Tibial artery (tissue), 4 donors: ENCODE measurements around the gene LRRN2.

Experiments
- DNase-seq, 2 donors: peaks; one replicate each; pipeline ENCODE4 v3.0.0-alpha.2; 2019
- H3K27ac ChIP-seq, 2 donors: fragments of 200-600 bp; sonication (generic) in 1 of 2; 1 replicate in 1 of 2; 2 replicates in 1 of 2; pipeline ENCODE4 v1.5.1; 2018 to 2019; ENCODE audit warnings: mild to moderate bottlenecking in 1 of 2
- H3K27me3 ChIP-seq, 2 donors: fragments of 200-600 bp; sonication (generic) in 1 of 2; one replicate each; pipeline versions ENCODE4 v1.5.1 to v1.6.0; 2016 to 2019
- H3K36me3 ChIP-seq, 3 donors: fragments of 200-600 bp; sonication (generic) in 2 of 3; one replicate each; pipeline ENCODE4 v1.5.1; 2016 to 2019; ENCODE audit warnings: mild to moderate bottlenecking in 2 of 3
- H3K4me1 ChIP-seq, 4 donors: fragments of 200-600 bp; sonication (generic) in 2 of 4; 1 replicate in 3 of 4; 2 replicates in 1 of 4; pipeline ENCODE4 v1.5.1; 2016 to 2019
- H3K4me3 ChIP-seq, 2 donors: fragments of 200-600 bp; sonication (generic) in 1 of 2; 1 replicate in 1 of 2; 2 replicates in 1 of 2; pipeline ENCODE4 v1.5.1; 2018 to 2019; ENCODE audit warnings: mild to moderate bottlenecking in 2 of 2
- H3K9me3 ChIP-seq, 3 donors: fragments of 200-600 bp; sonication (generic) in 1 of 3; one replicate each; pipeline ENCODE4 v1.5.1; 2016 to 2019
- CTCF ChIP-seq, 2 experiments: fragments of 200-600 bp in 1 of 2; fragments of 450-650 bp in 1 of 2; IDR thresholded peaks; one replicate each; pipeline ENCODE4 v1.5.1; 2017 to 2019; ENCODE audit warnings: antibody characterized with exemption in 2 of 2, mild to moderate bottlenecking in 1 of 2, moderate library complexity in 1 of 2
- intact Hi-C: fragments of 100-400 bp; cut with DNase I; formaldehyde crosslinking; loops from one replicate; pipeline ENCODE4 v1.15.0; 2023; ENCODE audit warnings: low total_unique reads

LRRN2 gene

DNA sequence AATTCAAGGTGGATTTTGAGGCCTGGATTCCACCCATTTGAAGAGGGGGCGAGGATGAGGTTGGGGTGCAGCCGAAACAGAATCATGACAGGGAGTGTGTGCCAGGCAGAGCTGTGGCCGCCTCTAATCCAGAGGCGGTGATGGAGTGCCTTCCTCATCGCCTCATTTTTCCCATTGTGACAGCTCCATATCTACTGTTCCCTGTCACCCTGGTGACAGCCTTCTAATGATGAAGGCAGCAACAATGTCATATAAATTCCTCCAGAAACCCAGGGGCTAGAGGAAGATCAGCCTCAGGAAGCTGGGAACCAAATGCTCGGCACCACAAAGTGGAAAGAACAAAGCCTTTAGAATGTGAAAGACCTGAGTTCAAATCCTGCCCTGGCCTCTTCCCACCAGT lies 42.0 kb downstream of the LRRN2 start:
- peaks cover 0 to 10% of the 10 kb centered on the region in 2 donors for H3K27me3 ChIP-seq
- no peaks in the 10 kb centered on the region for H3K4me1 ChIP-seq
- no peaks in the 10 kb centered on the region for H3K36me3 ChIP-seq
- peak in 1 of 2 donors; percentile 24 for DNase-seq
- no peak overlapping the region for H3K4me3 ChIP-seq
- intact Hi-C loops: no loop called here
- no peak for TF ChIP-seq CTCF (IDR thresholded peaks at IDR 0.05)
- no peaks in the 10 kb centered on the region for H3K9me3 ChIP-seq
- H3K27ac ChIP-seq: no peak overlapping the region

GRCh38 chr1:204641936-204642335 lies 43.6 kb downstream of the LRRN2 start:
- no peaks in the 10 kb centered on the region for H3K9me3 ChIP-seq
- H3K36me3 ChIP-seq: no peaks in the 10 kb centered on the region
- no peak overlapping the region for H3K27ac ChIP-seq
- peaks cover 0 to 3% (median 0%) of the 10 kb centered on the region in 4 donors for H3K4me1 ChIP-seq
- H3K27me3 ChIP-seq: peaks cover 0 to 10% of the 10 kb centered on the region in 2 donors
- peak in 1 of 2 donors; percentile 9 for DNase-seq
- H3K4me3 ChIP-seq: no peak overlapping the region
- intact Hi-C loops: no loop called here
- TF ChIP-seq CTCF (IDR thresholded peaks at IDR 0.05): no peak

- H3K27ac ChIP-seq: no peak overlapping the region
- no peak for DNase-seq
- H3K36me3 ChIP-seq: no peaks in the 10 kb centered on the region
- H3K9me3 ChIP-seq: no peaks in the 10 kb centered on the region
- TF ChIP-seq CTCF (IDR thresholded peaks at IDR 0.05): no peak
- H3K27me3 ChIP-seq: peaks cover 0 to 10% of the 10 kb centered on the region in 2 donors
- intact Hi-C loops: no loop called here
- peaks cover 0 to 3% (median 0%) of the 10 kb centered on the region in 4 donors for H3K4me1 ChIP-seq
- H3K4me3 ChIP-seq: no peak overlapping the region
These were observed 44.1 kb downstream of the LRRN2 start for GRCh38 chr1:204641455-204641854.

- H3K4me3 ChIP-seq: no peak overlapping the region
- H3K9me3 ChIP-seq: no peaks in the 10 kb centered on the region
- H3K4me1 ChIP-seq: peaks cover 0 to 3% (median 0%) of the 10 kb centered on the region in 4 donors
- no peaks in the 10 kb centered on the region for H3K36me3 ChIP-seq
- H3K27me3 ChIP-seq: peaks cover 0 to 10% of the 10 kb centered on the region in 2 donors
- intact Hi-C loops: no loop called here
- TF ChIP-seq CTCF (IDR thresholded peaks at IDR 0.05): no peak
- no peak overlapping the region for H3K27ac ChIP-seq
- DNase-seq: no peak
These were observed 45.0 kb downstream of the LRRN2 start for GRCh38 chr1:204640578-204640977.

DNA sequence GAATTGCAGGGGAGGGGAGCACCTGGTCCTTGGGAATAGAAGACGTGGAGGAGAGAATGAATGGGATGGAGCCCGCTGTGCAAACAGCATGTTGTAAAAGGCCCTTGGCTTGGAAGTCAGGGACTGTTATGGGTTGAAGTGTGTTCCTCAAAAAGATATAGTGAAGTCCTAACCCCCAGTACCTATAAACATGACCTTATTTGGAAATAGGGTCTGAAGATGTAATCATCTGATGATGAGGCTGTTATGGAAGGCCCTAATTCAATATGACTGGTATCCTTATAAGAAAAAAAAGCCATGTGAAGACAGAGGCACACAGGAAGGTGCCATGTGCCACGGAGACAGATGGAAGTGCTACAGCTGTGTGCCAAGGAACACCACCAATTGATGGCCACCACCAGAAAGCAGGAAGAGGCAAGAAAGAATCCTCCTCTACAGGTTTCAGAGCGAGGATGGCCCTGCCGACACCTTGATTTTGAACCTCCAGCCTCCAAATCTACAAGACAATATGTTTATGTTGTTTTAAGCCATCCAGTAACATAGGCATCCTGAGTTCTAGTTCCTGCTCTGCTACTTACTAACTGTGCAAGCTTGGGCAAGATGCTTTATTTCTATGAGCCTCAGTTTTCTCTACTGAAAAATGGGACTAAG lies 51.2 kb downstream of the LRRN2 start:
- Histone ChIP-seq H3K4me1 (peaks cover 0 to 3% (median 0%) of the 10 kb centered on the region in 4 donors), H3K36me3 (no peaks in the 10 kb centered on the region), H3K4me3 (no peak overlapping the region), H3K27ac (no peak overlapping the region), H3K9me3 (no peaks in the 10 kb centered on the region), H3K27me3 (peaks cover 0 to 18% of the 10 kb centered on the region in 2 donors)
- no peak for TF ChIP-seq CTCF (IDR thresholded peaks at IDR 0.05)
- no peak for DNase-seq
- intact Hi-C loops: no loop called here
